ENCODE results near the gene TNS1.

The TNS1 gene

DNA sequence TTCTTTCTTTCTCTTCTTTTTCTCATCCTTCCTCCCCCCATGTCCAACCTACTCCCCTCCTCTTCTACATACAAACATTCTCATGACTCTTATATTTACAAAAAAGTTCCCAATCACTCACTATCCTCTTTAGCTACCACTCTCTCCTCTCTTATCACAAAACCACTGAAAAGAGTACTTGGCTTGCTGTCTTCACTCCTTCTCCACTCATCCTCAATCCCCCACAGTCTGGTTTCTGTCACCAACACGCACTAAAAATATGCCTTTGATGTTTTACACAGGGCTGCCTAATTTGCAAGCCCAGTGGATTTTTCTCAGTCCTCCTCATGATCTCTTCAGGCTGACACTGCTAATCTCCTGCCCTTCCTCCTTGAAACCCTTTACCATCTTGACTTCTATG lies 159.5 kb downstream of the TNS1 start:
- no peak for DNase-seq

DNA sequence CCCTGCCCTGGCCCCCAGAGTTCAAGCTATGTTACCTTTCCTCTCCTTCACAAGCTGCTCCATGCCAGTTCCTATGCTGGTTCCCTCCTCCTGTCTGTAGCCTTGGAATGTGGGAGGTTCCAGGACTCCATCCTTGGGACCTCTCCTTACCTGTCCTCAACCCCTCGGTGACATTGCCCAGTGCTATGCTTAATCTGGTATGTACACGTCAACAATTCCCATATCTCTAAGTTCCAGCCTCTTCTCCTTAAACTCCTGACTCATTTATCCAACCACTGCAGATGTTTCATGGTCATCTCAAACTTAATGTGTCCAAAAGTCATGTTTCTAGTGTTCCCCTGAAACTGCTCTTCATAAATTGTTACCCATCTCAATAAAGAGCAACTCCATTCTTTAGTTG lies 160.8 kb downstream of the TNS1 start:
- no peak for DNase-seq

DNA sequence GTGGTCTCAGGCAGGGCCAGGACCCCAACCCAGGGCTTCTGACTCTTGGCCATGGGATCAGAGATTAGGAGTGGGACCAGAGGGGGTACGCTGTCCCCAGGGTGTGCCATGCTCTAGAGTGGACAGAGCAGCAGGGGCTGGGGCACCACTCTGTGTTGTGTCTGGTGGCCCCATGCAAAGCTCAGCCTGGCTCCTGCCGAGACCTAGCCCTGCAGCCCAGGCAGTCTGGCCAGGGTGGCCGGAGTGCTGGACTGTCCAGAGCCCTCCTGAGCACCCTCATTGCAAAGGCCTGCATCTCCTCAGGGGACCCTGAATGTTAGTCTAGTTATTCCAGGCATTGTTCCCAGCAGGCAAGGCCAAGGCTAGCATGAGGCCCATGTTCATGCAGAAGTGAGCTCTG lies 162.3 kb downstream of the TNS1 start:
- DNase-seq = no peak

DNA sequence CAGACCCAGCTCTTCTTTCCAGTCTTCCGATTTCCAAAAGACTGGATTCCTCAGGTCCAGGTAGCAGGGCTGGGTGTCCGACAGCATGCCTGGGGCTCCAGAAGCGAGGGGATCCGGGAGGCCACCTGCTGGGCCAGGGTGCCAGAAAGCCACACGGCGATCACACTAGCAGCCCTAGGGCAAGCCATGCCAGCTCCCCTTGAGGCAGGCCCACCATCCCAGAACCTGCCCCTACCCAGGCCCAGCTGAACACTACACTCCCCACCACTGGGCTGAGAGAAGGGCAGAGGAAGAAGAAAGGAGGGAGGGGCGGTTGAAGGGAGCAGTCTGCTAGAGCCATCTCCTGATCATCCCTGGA lies 163.1 kb downstream of the TNS1 start:
- no peak for DNase-seq

DNA sequence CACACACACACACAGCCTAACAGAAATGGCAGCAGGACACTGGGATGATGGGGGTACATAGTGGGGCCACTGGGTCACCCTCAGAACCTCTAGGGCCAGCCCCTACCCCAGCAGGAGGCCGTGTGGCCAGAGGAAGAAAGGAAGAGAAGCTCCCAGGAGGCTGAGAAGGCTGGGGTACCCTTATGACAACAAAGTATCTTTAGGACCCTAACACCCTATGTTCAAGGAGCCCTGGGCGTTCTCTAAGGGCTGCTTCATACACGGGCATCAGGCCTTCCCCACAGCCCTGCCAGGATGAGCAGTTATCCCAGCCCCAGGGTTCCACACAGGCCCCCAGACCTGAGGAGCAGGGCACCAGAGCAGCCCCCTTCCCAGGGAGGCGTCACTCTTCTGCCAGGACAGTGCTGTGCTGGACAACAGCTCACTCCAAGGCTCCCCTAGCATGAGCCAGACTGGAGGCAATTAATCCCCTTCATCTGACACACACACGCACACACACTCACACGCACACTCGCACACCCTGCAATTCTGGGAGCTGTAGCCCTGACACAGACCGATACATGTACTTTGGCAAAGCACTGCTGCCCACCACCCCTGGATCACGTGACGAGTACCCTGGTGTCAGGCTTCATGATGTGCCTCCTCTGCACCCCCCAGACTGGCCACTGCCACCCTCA lies 163.6 kb downstream of the TNS1 start:
- DNase-seq = no peak

DNA sequence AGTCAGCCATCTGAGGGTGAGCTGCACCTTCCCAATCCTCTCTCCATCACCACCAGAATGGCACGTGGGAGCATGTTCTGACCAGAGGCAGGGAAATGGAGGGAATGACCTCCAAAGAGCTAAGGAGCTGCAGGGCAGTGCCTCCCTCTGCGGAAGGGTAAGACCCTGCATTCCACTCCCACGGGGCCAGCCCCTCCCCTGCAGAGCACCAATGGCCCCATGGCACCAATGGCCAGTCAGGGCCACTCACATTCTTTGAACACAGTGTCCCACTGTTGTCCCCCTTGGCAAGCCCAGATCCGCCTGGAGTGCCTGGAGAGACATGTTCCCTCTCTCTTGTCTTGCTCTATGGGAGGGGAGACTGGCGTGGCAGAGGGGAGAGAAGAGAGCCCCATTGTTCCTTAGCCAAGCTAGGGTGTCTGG lies 164.4 kb downstream of the TNS1 start:
- peak; percentile 84 to 85 for DNase-seq

DNA sequence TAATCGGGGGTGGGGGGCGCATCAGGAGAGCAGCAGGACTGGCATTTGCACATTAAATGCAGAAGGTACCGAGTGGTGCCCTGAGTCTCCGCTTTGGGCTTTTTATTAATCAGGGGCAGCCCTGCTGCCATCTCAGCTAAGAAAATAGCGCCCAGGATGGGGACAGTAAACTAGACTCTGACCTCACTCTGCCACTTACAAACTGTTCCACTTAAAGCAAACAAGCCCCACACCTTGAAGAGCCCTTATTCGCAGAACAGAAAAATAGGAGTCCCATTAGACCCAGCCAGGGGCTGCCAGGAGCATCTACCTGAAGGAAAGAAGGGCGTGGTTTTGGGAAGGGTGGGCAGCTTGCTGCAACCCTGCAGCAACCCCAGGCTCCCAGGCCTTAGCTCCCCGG lies 165.3 kb downstream of the TNS1 start:
- no peak for DNase-seq

DNA sequence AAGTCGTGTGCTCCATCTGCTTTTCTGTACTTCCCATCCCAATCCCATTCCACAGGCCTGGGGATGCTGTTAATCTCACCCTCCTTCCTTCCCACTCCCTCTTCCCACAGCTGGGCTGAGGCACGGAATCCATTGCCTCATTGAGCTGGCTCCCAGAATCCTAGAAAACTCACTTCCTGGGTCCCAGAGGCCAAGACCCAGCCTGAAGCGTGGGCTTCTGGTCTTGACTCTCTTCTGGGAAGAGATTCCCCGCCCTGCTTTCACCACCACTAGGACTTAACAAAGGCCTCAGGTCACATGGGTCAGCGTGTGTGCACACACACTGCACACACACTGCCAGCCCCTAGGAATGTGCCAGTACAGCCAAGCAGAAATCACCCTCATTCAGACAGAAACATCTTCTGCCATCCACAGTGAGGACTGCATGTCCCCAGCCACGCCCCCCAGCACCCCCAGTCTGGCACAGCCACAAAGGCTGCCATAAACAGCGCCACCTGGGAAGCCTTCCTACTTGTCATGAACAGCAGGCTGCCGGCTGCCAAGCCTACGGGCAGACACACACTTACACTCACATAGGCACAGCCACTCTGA lies 165.8 kb downstream of the TNS1 start:
- DNase-seq = peak; percentile 37 to 64

DNA sequence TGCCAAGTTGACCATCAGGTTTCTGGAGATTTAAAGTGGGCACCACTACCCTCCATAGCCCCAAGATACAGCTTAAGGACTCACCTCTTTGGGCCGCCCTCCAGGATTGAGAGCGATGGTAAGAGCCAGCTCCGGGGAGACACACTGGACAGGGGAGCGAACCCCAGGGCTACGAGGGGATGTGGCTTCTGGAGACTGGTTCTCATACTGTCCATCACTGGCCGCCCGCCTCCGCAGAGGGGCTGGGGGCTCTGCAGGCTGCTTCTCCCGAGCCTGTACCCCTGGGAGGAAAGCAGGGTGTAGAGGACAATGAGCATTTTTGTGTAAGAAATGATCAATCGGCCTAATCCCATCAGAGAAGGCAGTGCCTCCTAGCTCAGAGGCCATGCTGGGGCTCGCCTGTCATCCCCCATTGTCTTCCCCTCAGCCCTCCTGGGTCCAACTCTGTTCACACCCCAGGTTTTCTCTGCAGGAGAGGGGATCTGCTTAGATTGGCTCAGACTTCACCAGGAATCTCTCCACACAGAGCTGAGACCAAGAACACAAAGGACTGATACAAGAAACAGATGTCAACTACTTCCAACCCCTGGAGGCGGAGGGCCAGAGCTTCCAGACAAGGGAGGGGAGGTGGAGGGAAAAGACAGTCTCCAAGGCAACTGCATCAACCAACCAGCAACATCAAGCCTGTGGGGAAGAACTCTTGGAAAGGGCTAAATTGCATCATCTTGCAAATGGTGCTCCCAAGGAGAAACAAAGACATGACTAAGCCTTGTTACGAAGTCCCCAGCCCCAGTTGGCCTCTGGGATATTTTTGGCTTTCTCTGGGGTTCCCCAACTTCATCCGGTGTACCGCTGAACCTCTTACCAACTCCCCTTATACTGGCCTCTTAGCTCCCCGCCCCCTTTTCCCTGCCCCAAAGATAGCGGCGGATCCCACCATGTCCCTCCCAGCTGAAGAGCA lies 166.6 kb downstream of the TNS1 start:
- DNase-seq = no peak

DNA sequence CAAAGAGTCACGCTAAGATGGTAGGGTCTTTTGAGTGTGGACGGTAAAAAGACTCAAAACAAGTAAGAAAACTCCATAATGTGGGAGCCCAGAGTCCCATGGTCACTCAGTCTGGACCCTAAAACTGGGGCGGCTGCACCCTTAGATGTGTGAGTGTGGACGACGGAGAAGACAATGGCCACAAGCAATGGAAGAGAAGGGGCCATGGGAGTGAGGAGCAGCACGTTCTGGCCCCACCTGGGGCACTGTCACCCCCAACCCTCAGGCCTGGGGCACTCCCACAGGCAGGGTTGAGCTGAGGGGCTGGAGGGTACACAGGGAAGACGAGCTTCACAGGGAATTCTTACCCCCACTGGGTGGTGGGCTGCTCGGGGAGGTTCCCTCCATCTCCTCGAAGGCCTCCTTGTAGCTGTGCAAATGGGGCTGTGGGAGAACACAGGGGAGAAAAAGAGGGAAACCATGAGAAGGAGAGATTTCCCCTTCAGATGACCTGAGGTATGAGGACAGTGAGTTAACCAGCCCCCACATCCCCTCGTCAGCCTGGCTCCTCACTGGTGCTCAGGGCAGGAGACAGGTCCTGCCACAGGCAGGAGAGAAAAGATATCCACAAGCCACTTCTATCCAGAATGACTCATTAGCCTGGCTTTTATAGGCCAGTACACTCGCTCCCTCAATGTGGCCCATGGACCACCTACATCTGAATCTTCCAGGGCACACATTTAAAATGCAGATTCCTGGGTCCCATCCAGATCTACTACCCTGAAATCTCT lies 167.9 kb downstream of the TNS1 start:
- no peak for DNase-seq

DNA sequence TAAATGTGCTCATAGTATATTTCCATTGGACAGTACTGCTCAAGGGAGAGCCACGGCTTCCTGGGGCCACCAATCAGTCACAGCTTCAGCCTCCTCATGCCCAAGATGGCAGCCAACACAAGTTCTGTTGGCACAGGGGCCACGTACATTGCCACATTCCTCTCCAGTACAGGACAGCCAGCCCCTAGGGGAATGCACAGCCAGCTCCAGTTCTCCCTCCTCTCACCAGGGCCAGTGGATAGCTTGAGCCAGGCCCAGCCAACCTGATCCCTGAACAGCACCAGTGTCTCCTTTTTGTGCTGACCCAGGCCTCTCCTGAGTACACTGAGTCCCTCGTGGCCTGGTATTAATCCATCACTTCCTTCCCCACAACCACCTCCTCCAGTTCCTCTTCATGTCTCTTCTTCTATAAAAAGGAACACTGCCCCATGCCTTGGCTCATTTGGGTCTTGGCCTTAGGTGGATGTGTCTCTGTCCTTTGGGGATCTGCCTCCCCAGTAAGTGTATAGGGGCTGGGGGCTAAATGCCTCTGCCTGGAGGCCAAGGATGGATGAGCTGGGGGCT lies 168.7 kb downstream of the TNS1 start:
- DNase-seq = no peak

DNA sequence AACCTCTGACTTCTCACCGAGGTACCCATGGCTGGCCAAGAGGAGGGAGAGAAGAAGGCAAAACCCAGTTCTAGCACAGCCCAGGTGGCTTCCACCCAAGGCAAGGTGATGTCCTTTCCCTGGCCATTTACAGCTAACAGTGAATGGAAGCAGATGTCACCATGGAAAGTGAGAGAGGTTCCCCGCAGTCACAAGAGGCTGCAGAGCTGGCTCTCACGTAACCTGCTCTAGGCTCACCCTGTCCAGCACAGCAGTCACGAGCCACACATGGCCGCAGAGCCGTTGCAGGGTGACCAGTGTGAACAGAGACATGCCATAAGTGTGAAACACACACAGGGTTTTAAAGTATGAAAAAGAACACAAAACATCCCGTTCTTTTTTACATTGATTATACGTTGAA lies 169.4 kb downstream of the TNS1 start:
- no peak for DNase-seq

DNA sequence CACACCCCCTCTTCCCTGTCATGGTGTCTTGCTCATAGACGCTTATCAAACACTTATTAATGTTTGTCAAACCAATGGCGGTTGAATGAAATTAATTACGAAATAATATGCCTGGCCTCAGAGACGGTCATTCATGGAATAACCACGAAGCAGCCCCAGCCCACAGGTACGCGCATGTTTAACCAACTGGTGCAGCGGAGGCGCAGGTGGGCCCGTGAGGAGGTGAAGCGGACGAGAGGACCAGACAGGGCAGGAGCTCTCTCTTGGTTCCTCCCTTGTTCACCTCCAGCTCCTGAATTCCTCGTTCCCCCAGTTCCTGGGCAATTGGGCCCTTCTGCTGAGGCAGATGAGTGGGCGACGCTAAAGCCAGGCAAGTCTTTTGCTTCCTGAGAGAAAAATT lies 169.8 kb downstream of the TNS1 start:
- DNase-seq = no peak

DNA sequence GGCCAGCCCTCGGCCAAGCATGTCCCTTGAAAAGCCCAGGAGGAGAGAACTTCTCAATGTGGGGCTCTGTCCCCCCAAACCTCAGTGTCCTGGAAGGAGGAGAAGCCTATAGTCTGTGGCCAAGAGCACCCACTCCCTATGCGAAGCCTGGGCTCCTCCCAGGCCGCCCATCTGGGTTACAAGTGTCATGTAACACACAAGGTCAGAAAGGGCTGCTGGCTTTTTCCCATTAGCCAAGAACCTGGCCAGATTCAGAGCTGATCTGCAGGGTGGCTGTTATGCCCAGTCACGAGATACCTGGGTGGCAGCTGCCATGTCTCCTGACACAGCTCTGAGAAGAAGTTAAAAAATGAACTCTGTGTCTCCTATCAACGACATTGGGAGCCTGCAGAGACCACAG lies 170.7 kb downstream of the TNS1 start:
- DNase-seq = no peak

DNA sequence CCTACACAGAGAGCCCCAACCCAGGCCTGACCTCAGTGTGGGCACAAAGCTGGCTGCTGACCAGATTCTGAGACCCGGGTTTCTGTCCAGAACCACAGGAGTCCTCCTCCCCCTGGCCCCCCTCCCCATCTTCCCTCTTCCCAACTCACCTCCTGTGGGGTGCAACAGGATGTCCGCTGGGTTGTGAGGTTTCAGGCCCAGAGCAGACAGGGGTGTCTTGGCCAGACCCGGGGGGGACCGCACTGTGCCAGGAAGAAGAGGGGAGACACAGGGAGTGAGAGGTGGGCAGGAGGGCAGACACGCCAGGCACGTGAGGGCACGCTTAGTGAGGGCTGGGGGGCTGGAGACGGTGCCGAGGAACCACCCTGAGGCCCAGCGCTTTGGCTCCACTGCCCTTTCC lies 171.5 kb downstream of the TNS1 start:
- no peak for DNase-seq

DNA sequence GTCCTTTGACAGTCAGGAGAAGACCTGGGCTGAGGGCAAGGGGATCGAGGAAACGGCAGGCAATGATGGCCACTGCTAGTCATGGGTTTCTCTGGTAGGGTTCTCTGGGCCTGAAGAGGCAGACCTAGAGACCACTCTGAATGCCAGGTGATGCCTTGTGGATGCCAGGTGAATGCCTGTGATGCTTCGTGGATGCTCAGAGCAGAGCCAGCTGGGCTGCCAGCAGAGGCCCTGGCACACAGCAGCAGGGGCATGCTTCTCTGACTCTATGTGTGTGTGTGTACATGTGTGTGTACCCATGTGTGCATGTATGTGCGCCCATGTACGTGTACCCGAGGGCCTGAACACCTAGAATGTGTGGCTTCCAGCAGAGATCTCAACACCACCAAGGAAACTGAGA lies 172.0 kb downstream of the TNS1 start:
- DNase-seq = no peak

DNA sequence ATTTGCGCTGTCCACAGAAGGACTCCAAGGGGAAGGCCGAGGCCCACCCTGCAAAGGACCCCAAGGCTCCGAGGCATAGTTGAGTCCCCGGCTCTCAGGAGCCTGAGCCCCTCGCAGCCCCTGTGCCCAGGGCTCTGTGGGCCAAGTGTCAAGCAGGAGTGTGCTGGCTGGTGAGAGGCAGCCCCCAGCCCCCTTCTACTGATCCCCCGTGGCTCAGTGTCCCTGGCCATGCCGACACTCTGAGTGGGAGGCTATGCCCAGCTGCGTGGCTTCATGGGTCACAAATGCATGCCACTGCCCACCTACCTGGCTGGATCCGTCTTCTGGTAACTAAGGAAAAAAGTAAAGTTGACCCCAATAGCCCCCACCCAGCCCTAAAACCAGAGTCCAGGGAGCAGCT lies 172.7 kb downstream of the TNS1 start:
- DNase-seq = no peak

DNA sequence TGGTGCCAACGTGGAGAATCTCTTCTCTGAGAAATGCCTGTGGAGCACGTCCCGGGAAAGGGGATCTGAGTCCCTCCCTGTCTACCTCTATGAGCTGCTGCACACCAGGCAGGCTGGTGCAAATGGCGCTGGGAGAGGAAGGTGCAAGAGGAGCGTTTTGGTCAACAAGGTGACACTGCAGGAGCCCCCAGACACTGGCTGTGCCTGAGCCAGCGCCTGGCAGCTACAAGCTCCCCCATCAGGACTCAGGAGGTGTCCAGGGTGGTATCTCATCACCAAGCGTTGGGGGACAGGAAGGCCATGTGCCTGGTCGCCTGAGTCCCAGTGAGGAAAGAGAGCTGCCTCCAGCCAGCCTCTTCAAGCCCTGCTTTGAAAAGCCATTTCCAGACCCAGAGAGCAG lies 173.4 kb downstream of the TNS1 start:
- no peak for DNase-seq

DNA sequence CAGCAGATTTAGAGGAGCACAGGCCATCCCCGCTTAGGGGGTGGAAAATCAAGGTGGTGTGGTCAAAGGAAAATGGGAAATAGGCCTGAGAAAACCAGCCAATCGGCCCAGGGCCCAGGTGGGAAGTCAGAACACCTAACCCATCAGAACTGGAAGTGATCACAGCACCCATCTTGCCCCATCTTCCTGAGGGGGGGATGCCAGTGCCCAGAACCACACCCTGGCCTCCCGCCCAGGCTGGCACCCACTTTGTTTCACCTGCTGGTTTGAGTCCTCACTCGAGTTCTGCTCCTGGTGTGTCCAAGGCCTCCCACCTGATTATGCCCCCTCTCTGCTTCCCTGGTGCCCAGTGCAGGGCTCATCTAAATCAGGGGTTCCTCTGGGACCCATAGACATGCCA lies 174.5 kb downstream of the TNS1 start:
- no peak for DNase-seq

DNA sequence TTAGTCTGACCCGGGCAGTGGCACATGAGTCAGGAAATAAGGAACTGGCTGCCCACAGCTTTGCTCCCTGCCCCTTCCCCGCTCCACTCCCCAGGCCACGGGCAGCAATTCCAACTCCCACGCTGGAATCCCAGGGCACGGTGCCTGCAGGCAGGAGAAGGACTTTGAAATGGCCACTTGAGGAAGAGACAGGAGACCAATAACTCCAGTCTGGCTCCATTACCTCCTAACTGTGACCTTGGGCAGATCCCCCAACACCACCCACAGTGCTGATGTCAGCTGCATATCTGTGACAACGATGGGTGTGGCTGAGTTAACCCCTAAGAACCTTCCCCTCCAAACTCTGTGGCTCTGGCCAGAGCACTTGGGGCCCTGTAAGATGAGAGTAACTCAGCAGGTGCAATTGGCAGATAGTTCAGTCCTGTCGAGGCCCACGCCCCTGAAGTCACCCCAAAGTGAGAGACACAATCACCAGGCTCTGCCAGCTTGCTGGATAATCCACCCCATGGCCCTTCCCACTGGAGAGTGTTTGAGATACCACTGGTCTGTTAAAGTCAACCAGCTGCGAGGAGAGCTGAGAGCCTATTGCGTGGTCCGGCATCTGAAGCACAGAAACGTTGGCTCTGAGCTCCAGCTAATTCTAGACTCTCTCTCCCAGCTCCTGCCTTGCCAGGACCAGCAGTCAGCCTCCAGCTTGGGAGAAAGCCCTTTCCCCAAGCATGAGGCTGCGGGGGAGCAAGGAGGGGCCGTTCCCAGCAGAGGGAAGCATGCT lies 175.2 kb downstream of the TNS1 start:
- DNase-seq = no peak

DNA sequence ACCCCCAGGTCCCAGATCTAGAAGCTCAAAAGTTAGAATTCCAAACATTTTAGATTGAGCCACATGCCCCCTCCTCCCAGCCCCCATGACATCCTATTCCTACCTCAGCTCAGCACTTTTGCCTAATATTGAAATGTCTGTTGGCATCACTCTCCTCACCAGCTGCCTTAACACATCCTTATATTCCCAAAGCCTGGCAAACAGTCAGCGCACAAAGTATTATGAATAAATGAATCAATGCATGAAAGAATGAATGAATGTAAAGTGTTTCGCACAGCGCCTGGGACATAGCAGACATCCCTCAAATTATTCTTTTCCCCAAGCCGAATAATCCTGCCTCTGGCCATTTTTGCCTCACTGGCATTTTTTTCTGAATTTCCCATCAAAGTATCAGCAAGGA lies 175.8 kb downstream of the TNS1 start:
- no peak for DNase-seq

DNA sequence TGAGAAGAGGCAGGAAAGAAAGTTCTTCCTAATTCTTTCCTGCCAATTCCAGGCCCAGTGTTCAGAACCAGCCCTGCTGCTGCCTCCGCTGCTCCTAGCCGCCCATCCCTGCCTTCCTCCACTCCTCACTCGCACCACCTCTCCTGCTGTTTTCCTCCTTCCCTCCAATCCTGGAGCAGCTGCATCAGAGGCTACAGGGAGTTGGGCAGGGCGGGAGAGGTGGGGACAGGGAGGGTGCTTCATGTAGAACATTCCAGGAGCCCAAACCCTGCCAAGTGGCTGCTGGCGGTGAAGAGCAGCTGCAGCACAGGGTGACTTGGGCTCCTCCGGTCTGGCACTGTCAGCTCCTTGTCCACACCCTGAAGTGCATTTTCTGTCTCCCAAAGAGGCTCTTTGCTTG lies 176.3 kb downstream of the TNS1 start:
- DNase-seq = no peak
